Fibroblast of skin of right biceps (primary cell): ENCODE data around the gene SIRPA.

Experiments used
- DNase-seq: peaks from one replicate; pipeline ENCODE4 v3.0.0-alpha.2; 2013

SIRPA gene

GRCh38 chr20:1953621-1954020 lies 58.4 kb downstream of the SIRPA start:
- no peak for DNase-seq

DNA sequence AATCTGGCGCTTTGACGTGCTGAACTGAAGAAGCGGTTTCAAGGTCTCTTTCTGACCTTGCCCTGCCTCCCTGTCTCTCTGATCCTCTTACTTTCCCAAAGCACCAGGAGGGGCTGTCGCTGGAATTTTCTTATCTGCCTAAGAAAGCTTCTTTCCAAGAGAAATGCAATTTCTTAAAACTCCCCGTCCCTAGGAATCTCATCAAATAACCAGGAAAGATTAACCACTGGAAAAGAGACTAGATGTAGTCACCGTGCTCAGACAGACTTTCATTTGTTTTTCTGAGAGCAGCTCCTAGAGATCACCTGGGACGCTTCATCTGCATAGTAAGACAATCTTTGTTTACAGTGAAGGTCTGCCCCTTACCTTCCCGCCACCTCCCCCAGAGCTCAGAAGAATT lies 60.0 kb downstream of the SIRPA start:
- no peak for DNase-seq

DNA sequence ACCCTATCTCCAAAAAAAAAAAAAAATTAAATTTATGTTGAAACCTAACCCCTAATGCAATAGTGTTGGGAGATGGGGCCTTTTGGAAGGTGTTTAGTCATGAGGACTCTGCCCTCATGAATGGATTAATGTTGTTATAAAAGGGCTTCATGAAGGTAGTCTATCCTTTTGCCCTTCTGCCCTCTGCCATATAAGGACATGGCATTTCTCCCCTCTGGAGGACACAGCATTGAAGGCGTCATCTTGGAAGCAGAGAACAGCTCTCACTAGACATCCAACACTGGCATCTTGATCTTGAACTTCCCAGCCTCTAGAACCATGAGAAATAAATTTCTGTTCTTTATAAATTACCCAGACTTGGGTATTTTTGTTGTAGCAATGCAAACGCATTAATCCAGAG lies 63.2 kb downstream of the SIRPA start:
- no peak for DNase-seq

DNA sequence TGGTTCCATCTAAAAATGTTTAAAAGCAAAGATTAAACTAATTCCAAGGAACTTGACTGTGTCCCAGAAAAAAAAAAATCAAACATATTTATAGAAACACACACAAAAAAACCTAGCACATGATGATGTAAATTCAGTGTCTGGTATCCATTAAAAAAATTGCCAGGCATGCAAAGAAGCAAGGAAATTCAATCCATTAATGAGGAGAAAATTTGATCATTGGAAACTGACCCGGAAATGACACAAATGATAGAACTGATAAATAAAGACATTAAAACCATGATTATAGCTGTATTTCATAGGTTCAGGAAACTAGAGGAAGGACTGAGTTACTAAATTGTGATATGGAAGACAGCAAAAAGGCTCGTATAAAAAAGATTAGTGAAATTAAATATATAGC lies 63.9 kb downstream of the SIRPA start:
- DNase-seq = no peak

DNA sequence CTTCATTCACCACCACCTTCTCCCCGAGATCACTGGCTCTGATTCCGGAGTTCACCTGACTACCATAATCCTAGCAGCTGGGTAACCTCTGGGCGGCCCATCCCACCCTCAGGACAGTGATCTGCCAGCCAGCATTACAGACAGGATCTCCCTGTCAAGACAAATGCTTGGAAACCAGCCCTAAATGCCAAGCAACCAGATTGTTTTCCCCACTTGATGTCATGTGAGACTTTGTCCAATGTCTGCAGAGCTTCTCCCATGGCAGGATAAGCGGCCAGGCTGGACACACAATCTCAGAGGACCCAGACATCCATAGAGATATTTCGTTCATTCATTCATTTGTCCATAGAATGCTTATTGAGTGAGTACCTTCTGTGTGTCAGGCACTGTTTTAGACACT lies 66.2 kb downstream of the SIRPA start:
- no peak for DNase-seq

DNA sequence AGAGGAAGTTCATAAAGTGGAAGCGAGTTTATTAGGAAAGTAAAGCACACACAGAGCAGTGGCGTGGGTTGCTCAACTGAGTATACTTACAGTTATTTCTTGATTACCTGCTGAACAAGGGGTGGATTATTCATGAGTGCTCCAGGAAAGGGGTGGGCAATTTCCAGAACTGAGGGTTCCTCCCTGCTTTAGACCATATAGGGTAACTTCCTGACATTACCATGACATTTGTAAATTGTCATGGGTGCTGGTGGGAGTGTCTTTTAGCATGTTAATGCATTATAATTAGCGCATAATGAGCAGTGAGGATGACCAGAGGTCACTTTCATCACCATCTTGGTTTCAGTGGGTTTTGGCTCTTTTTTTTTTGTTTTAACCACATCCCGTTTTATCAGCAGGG lies 68.9 kb downstream of the SIRPA start:
- no peak for DNase-seq

GRCh38 chr20:1964659-1965405 lies 69.6 kb downstream of the SIRPA start:
- DNase-seq = no peak

DNA sequence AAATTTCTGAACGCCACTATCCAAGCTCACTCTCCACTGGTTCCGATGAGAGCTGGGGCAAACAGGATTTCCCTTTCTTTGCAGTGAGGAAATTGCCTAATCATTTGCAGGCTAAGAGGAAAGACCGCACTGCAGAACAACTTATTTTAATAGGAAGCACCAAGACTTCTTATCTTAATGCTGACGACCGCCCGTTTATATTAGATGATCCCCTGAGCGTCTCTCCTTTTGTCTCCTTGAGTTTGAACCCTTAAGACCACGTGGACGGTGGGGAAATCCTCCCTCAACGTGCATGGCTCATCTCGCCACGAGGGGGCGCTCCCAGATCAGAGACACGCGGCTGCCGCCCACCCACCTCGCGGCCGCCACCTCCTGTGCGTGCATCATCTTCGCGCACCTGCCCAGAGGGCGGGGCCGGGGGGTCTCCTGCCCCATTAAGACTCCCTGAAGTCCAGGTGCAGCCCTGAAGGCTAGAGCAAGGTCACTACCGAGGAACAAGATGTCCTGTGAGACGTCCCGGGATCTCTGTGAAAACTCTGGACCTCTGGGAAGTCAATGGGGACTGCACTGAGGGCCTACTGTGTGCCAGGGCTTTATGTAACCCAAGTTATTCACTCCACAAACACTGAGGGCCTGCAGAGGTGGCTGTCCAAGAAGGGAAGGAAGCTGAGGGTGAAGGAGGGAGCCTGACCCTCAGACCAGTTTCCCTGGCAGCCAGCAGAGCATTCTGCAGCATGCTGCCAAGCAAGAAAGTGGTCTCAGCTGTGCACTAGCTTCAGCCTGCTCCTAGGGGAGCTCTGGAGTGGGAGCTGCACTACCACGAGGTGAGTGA lies 70.5 kb downstream of the SIRPA start:
- peak; percentile 64 for DNase-seq

DNA sequence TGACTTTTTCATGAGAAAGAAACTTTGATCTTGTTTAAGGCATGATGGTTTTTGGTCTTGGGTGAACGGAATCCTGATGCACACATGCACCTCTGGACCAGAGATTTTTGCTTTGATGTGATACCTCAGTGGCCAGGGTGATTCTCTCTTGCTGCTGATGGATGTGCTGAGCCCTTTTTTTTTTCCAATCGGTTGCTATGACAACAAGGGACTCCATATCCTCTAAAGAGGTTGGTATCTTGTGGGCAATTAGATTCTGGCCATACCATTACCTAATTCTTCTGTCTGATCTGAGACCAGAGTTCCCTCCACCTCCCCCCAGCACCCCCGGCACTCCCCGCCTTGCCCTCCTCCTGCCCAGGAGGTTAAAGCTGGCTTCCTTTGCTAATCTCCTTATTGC lies 73.8 kb downstream of the SIRPA start:
- DNase-seq = no peak

GRCh38 chr20:1971893-1972586 lies 76.8 kb downstream of the SIRPA start:
- DNase-seq = no peak

DNA sequence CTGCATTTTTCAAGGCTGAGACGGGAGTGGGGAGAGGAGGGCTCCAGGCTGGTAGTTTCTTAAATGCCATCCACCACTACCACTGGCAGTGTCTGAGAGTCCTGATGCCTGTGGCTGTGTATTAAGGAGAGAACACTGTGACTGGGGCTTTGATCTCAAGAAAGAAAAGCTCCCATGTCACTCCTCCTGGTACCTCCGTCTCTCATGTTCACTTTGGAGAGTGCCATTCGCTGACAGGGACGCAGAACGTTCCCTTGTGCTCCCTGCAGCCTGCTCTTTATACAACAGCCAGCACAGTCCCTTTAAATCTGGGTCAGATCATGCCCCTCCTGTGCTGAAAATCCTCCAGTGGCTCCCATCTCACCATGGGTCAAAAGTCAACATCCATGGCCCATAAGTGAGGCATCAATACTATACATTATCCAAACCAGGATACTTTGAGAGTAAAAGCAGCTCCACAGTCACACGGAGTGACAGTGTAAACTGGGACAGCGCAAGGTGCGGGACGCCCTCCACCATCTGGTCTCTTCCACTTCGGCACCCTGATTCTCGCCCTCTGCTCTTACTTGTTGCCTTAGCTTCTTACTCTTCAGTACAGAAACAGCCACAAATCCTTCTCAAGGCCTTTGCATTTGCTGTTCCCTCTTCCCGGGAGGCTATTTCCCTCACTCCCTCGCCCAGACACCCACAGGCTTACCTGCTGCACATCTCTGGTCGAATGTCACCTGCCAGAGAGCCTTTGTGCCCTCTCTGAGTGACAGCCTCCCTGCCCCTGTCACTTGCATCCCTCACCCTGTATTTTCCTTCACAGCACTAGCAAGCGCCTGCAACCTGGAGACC lies 78.6 kb downstream of the SIRPA start:
- no peak for DNase-seq

DNA sequence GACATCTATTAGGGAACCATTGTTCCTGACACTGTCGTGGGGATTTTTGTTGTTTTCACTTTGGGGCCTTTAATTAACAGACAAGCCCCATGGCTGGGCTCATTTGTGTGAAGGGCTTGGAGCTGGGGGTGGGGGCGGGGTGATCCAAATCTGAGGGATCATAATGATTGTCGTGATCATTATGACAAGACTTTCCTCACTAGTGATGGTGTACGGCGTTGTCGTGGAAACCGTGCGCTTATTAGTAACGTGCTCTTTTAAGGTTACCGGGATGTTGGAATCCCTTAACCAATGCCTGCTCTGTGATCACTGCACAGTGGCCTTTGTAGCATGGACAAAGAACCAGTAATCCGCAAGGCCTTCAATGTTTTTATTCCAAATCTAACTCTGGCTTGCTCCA lies 80.1 kb downstream of the SIRPA start:
- DNase-seq = no peak

DNA sequence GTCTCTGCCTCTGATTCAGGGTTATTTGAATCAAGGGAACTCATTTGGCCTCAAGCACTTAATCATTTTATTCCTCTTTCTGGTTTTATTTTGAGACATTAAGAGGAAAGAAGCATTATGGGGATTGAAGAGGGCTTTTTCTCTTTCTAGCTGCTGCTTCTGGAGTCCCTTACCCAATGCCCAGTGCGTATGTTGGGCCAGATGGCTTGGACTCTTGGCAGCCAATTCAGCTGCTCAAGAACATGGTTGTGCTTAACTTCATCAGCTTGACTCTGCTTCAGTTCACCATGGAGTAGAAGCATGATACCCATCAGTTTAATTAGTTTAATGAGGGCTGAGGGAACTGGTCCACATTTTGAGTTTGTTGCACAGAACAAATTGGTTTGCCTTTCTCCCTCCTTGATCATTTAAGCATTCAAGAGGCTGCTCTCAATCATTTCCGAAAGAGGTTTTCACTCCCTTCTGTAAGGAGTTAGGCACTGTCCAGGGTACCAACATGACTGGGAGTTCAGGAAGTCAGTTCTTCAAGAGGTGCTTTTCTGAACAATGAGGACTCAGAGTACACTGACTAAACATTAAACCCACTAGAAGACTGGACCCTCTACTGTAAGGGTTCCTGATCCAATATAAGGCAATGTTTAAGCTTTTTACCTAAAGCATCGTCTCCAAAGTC lies 84.0 kb downstream of the SIRPA start:
- DNase-seq = no peak

DNA sequence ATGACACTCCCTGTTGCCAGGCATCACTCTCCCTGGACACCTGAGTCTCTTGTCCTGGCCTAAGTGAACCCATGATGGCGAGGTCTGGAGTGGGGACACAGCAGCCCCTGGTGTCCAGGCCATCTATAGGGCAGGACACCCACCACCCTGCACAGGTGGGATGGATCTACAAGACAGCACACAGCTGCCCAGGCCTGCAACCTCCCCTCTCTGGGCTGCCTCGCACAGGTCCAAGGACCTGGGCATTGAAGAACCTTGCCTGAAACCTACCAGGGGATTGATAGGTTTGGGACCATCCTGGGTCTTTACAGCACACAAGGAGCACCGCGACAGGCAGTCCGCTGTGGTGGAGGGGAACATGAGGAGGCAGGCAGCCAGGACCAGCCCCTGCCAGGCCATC lies 87.5 kb downstream of the SIRPA start:
- DNase-seq = no peak

DNA sequence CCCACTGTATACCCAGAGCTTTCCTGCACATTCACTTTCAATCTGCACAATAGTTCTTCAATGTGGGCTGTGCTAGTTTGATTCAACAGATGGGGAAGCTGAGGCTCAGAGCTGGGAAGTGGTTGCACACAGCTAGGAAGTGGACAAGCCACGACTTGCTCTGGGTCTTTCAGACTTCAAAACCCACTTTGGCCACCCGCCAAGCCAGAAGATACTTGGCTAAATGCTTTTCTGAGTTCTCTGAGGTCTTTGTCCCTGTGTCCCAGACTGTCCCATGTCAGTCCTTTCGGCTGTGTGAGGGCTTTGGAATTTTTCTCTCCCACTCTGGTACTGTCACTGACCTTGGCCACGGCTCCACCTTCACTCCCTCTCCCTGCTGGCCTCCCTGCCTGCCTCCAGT lies 88.1 kb downstream of the SIRPA start:
- DNase-seq = no peak

DNA sequence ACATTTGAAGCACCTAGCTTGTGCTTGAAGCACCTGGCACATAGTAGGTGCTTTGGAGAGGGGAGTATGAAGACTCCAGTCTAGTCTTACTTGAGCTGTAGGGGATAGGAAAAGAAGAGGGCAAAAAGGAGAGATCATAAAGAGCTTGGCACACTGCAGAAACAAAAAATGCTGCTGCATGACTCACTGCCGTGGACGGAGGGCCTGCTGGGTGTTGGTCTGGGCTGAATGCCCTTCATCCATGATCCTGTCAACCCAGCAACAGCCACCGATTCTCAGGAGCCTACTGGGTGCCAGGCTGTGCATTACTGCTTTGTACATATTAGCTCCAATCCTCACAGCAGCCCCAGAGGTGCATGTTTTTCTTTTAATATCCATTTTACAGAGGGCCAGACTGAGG lies 92.6 kb downstream of the SIRPA start:
- DNase-seq = no peak
